OCI-LY1 (cell line): Measurements from ENCODE around the gene ZDHHC14.

Experiments used
- H2AFZ ChIP-seq: fragments of 200-600 bp; sonication (generic), shearing (Covaris generic); 2 replicates; pipeline ENCODE4 v1.6.0; 2014; ENCODE audit warnings: antibody characterized with exemption, mild to moderate bottlenecking, low read length
- H3F3A ChIP-seq: fragments of 200-600 bp; sonication (generic), shearing (Covaris generic); 2 replicates; pipeline ENCODE4 v1.6.0; 2014; ENCODE audit warnings: mild to moderate bottlenecking, antibody characterized with exemption, low read length, moderate library complexity; ENCODE audit not compliant: insufficient read depth
- H3K27ac ChIP-seq: fragments of 200-600 bp; sonication (generic); 2 replicates; pipeline ENCODE4 v1.5.1; 2014; ENCODE audit warnings: low read length, mixed run types, mild to moderate bottlenecking, low read depth; ENCODE audit not compliant: poor library complexity, severe bottlenecking
- H3K27me3 ChIP-seq: fragments of 200-600 bp; sonication (generic); 2 replicates; pipeline ENCODE4 v1.6.0; 2014; ENCODE audit warnings: antibody characterized with exemption, mild to moderate bottlenecking, low read length, moderate library complexity; ENCODE audit not compliant: insufficient read depth
- H3K36me3 ChIP-seq: fragments of 200-600 bp; sonication (generic); 2 replicates; pipeline ENCODE4 v1.6.1; 2014; ENCODE audit warnings: mild to moderate bottlenecking, antibody characterized with exemption, low read length, moderate library complexity, mixed read lengths; ENCODE audit not compliant: insufficient read depth
- H3K4me1 ChIP-seq: fragments of 200-600 bp; sonication (generic); 2 replicates; pipeline ENCODE4 v1.5.1; 2014; ENCODE audit warnings: mild to moderate bottlenecking, low read length, moderate library complexity; ENCODE audit not compliant: insufficient read depth, severe bottlenecking
- H3K4me2 ChIP-seq: fragments of 200-600 bp; sonication (generic), shearing (Covaris generic); 2 replicates; pipeline ENCODE4 v1.6.1; 2014; ENCODE audit warnings: low read length
- H3K4me3 ChIP-seq: fragments of 200-600 bp; sonication (generic); 2 replicates; pipeline ENCODE4 v1.5.1; 2014; ENCODE audit warnings: low read length, low read depth, mild to moderate bottlenecking, mixed read lengths; ENCODE audit not compliant: poor library complexity, severe bottlenecking
- H3K79me2 ChIP-seq: fragments of 200-600 bp; shearing (Covaris generic); 2 replicates; pipeline ENCODE4 v1.6.1; 2016; ENCODE audit warnings: mixed run types, low read length, mixed read lengths; ENCODE audit not compliant: insufficient read depth
- H3K9ac ChIP-seq: fragments of 200-600 bp; sonication (generic), shearing (Covaris generic); 2 replicates; pipeline ENCODE4 v1.6.1; 2014; ENCODE audit warnings: mild to moderate bottlenecking, low read length, mixed read lengths
- H3K9me2 ChIP-seq: fragments of 200-600 bp; sonication (generic), shearing (Covaris generic); 2 replicates; pipeline ENCODE4 v1.6.1; 2014; ENCODE audit warnings: low read depth, mild to moderate bottlenecking, low read length, mixed read lengths
- H3K9me3 ChIP-seq: fragments of 200-600 bp; shearing (Covaris generic); 2 replicates; pipeline ENCODE4 v1.6.1; 2014; ENCODE audit warnings: low read length, mixed read lengths
- H4K20me1 ChIP-seq: fragments of 200-600 bp; sonication (generic), shearing (Covaris generic); 2 replicates; pipeline ENCODE4 v1.6.0; 2016; ENCODE audit warnings: mild to moderate bottlenecking, low read length; ENCODE audit not compliant: insufficient read depth
- EZH2 ChIP-seq: fragments of 200-600 bp; sonication (generic), shearing (Covaris generic); IDR thresholded peaks from 2 replicates; pipeline ENCODE4 v1.8.0; 2017; ENCODE audit warnings: borderline replicate concordance, mixed run types, mild to moderate bottlenecking, antibody characterized with exemption, low read length, moderate library complexity, mixed read lengths
- TF ChIP-seq, protein P1 (sequence below): fragments of 200-600 bp; sonication (generic), shearing (Covaris generic); IDR thresholded peaks from 2 replicates; pipeline ENCODE4 v1.5.1; 2017; ENCODE audit warnings: mild to moderate bottlenecking, antibody characterized with exemption, low read length, moderate library complexity, mixed read lengths

The ZDHHC14 gene

DNA sequence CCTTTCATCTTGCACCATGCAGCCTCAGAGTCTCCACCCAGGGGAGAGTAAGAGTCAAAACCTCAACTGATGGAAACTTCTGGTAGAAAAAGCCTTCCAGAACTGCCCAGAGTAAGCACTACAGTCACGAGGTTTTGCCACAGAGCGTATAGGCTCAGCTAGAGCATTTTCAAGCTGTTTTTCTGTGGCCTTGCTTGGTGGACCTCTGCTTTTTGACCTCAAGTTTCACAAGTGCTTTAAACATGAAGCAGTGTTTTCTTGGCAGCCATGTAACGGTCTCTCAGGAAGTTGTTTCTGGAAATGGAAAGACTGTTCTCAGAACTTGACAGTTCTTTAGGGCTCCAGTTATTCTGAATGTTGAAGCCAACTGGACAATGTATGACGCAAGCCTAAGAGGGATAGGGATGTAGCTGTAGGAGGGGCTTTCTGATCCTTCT, 146.5 kb downstream of the ZDHHC14 start:
- no peak for TF ChIP-seq EZH2
- TF ChIP-seq, protein P1, sequence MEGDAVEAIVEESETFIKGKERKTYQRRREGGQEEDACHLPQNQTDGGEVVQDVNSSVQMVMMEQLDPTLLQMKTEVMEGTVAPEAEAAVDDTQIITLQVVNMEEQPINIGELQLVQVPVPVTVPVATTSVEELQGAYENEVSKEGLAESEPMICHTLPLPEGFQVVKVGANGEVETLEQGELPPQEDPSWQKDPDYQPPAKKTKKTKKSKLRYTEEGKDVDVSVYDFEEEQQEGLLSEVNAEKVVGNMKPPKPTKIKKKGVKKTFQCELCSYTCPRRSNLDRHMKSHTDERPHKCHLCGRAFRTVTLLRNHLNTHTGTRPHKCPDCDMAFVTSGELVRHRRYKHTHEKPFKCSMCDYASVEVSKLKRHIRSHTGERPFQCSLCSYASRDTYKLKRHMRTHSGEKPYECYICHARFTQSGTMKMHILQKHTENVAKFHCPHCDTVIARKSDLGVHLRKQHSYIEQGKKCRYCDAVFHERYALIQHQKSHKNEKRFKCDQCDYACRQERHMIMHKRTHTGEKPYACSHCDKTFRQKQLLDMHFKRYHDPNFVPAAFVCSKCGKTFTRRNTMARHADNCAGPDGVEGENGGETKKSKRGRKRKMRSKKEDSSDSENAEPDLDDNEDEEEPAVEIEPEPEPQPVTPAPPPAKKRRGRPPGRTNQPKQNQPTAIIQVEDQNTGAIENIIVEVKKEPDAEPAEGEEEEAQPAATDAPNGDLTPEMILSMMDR = no peak
- Histone ChIP-seq H3K4me3 (no peak overlapping the region), H3K9me3 (no peaks in the 10 kb centered on the region), H3K36me3 (no peaks in the 10 kb centered on the region), H3K27ac (no peak overlapping the region), H3F3A (no peaks in the 10 kb centered on the region), H3K79me2 (no peaks in the 10 kb centered on the region), H3K27me3 (no peaks in the 10 kb centered on the region), H3K9ac (no peak overlapping the region), H3K9me2 (no peaks in the 10 kb centered on the region), H4K20me1 (no peaks in the 10 kb centered on the region), H2AFZ (no peak overlapping the region), H3K4me1 (no peaks in the 10 kb centered on the region), H3K4me2 (no peak overlapping the region)

DNA sequence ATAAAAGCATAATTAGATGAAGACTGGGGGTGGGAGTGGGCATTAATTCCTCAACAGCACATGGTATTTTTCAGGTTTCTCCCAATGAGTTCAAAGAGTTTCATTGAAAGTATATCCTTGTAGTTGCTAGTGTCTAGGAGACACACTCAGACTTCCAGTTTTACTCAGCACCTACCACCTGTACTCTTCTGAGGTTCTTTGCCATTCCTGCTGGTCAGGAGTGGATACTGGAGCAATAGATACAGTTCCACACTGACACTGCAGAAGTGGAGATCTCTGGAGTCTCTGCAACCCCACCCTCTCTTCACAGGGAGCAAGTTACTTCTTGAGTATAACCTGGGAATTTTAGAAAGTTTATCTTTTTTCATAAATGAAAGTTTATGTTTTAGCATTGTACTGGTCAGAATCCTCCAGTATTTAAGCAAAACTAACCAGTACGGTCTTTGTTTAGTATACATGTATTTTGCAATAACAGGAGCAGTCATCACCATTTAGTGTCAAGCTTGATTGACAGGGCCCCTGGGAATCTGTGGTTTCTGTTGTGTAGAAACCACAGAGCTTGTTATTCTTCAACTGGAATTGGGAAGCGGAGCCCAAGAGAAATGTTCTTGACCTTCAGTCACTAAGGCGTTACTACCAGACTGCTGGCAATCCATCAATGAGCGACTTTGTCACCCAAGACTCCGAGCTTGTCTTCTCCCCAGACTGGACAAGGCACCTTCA, 148.1 kb downstream of the ZDHHC14 start:
- Histone ChIP-seq H3K36me3 (no peaks in the 10 kb centered on the region), H2AFZ (no peak overlapping the region), H4K20me1 (no peaks in the 10 kb centered on the region), H3K9me2 (no peaks in the 10 kb centered on the region), H3K4me2 (no peak overlapping the region), H3F3A (no peaks in the 10 kb centered on the region), H3K27ac (no peak overlapping the region), H3K4me1 (no peaks in the 10 kb centered on the region), H3K79me2 (no peaks in the 10 kb centered on the region), H3K4me3 (no peak overlapping the region), H3K9me3 (no peaks in the 10 kb centered on the region), H3K27me3 (no peaks in the 10 kb centered on the region), H3K9ac (no peak overlapping the region)
- TF ChIP-seq, protein P1 = no peak
- no peak for TF ChIP-seq EZH2

DNA sequence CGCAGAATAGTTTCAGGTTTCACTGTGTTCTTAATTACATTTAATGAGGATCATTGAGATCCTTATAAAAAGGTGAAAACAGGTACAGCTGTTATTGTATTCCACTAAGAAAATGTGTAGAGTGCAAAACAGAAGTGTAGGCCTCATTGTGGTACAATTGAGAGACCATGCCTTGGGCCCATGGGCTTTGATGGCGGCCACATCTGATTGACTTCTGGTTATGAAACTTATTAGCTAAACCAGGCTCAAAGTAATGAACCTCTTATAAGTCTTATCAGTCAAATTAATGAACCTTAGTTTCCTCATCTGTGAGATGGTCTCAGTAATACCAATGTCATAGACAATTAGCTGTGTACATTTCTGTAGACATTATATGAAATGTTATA, 148.7 kb downstream of the ZDHHC14 start:
- H3F3A ChIP-seq = no peaks in the 10 kb centered on the region
- no peak overlapping the region for H3K9ac ChIP-seq
- no peak overlapping the region for H3K4me2 ChIP-seq

More for the DNA sequence above, 148.7 kb downstream of the ZDHHC14 start:
- H3K79me2 ChIP-seq = no peaks in the 10 kb centered on the region
- no peaks in the 10 kb centered on the region for H3K27me3 ChIP-seq
- no peak for TF ChIP-seq EZH2
- TF ChIP-seq, protein P1 = no peak
- no peak overlapping the region for H3K4me3 ChIP-seq
- H2AFZ ChIP-seq = no peak overlapping the region
- no peak overlapping the region for H3K27ac ChIP-seq
- no peaks in the 10 kb centered on the region for H3K9me2 ChIP-seq
- H3K36me3 ChIP-seq = no peaks in the 10 kb centered on the region
- H3K4me1 ChIP-seq = no peaks in the 10 kb centered on the region
- H4K20me1 ChIP-seq = no peaks in the 10 kb centered on the region
- no peaks in the 10 kb centered on the region for H3K9me3 ChIP-seq
